B cell (primary cell): ENCODE results near the gene FBLN7. TPM values are rescaled to one million over a fixed set of nuclear protein-coding genes. Genes with fewer than 3 reads are reported as not detected.

Experiments
- ATAC-seq: fragments of 200-7000 bp; cut with Tn5 transposase; one replicate; pipeline ENCODE4 v1.10.0; 2021; ENCODE audit warnings: low read depth, mild to moderate bottlenecking, moderate number of reproducible peaks, moderate library complexity
- CTCF ChIA-PET: fragments of 350-600 bp; sonication (Branson Sonifier 250); formaldehyde crosslinking; loops from one replicate; lab custom pipeline; 2021; ENCODE audit warnings: antibody characterized with exemption, inconsistent platforms; lab: Charles Lee
- POLR2A ChIA-PET: fragments of 350-600 bp; sonication (Branson Sonifier 250); formaldehyde crosslinking; loops from one replicate; lab custom pipeline; 2021; ENCODE audit warnings: antibody characterized with exemption; lab: Charles Lee
- DNase-seq: peaks from one replicate; pipeline ENCODE4 v3.0.0; 2013
- H2AFZ ChIP-seq: 2 replicates; pipeline ENCODE4 v1.6.1; 2012; ENCODE audit warnings: mild to moderate bottlenecking, low read depth, low read length; ENCODE audit not compliant: insufficient read depth, poor library complexity, severe bottlenecking
- H3K27ac ChIP-seq, 2 donors: 1 replicate in 1 of 2; 2 replicates in 1 of 2; pipeline ENCODE4 v1.5.1; 2012 to 2013; ENCODE audit warnings: low read length in 2 of 2, mild to moderate bottlenecking in 2 of 2, moderate library complexity in 1 of 2
- H3K27me3 ChIP-seq, 4 experiments: fragments of 200-600 bp in 1 of 4; sonication (generic) in 1 of 4; replicated peaks in 1 of 4; 1 replicate in 2 of 4; 2 replicates in 2 of 4; pipeline versions ENCODE4 v1.6.1 to v1.7.0; 2013 to 2016; ENCODE audit warnings: low read length in 3 of 4, mild to moderate bottlenecking in 2 of 4, mixed read lengths in 1 of 4, moderate library complexity in 1 of 4; ENCODE audit not compliant: insufficient read depth in 4 of 4, control insufficient read depth in 3 of 4; ENCODE audit errors: control extremely low read depth in 1 of 4
- H3K36me3 ChIP-seq, 2 experiments: replicated peaks in 1 of 2; 1 replicate in 1 of 2; 2 replicates in 1 of 2; pipeline versions ENCODE4 v1.6.1 to v1.7.1; 2013; ENCODE audit warnings: low read length in 1 of 2; ENCODE audit not compliant: insufficient read depth in 2 of 2, control insufficient read depth in 1 of 2; ENCODE audit errors: control extremely low read depth in 1 of 2, extremely low read depth in 1 of 2
- H3K4me1 ChIP-seq, 2 donors: fragments of 200-600 bp in 1 of 2; sonication (generic) in 1 of 2; 1 replicate in 1 of 2; 2 replicates in 1 of 2; pipeline versions ENCODE4 v1.5.1 to v1.6.1; 2013 to 2017; ENCODE audit warnings: low read length in 2 of 2; ENCODE audit not compliant: control insufficient read depth in 2 of 2, insufficient read depth in 2 of 2
- H3K4me2 ChIP-seq: replicated peaks from 2 replicates; pipeline ENCODE3; 2012; ENCODE audit warnings: mild to moderate bottlenecking, low read depth, low read length; ENCODE audit not compliant: poor library complexity, severe bottlenecking
- H3K4me3 ChIP-seq, 5 experiments: fragments of 200-600 bp in 1 of 5; sonication (generic) in 1 of 5; 1 replicate in 3 of 5; 2 replicates in 2 of 5; pipeline versions ENCODE4 v1.5.1 to v1.7.0; 2011 to 2016; ENCODE audit warnings: low read length in 4 of 5, mild to moderate bottlenecking in 4 of 5, low read depth in 2 of 5, control low read depth in 1 of 5, moderate library complexity in 1 of 5; ENCODE audit not compliant: insufficient read depth in 1 of 5; ENCODE audit errors: control extremely low read depth in 1 of 5, extremely low read depth in 1 of 5
- H3K79me2 ChIP-seq: fragments of 200-600 bp; sonication (generic); one replicate; pipeline ENCODE4 v1.6.0; 2016; ENCODE audit warnings: low read length; ENCODE audit not compliant: control insufficient read depth, insufficient read depth
- H3K9ac ChIP-seq: fragments of 200-600 bp; sonication (generic); 2 replicates; pipeline ENCODE4 v1.6.1; 2017; ENCODE audit warnings: mild to moderate bottlenecking, low read length, moderate library complexity
- H3K9me3 ChIP-seq, 3 donors: one replicate each; pipeline versions ENCODE4 v1.6.1 to v1.7.1; 2013; ENCODE audit warnings: low read length in 2 of 3; ENCODE audit not compliant: control insufficient read depth in 2 of 3, insufficient read depth in 1 of 3; ENCODE audit errors: control extremely low read depth in 1 of 3
- H4K20me1 ChIP-seq: 2 replicates; pipeline ENCODE4 v1.6.0; 2012; ENCODE audit warnings: mild to moderate bottlenecking, low read length; ENCODE audit not compliant: insufficient read depth, control insufficient read depth, poor library complexity, severe bottlenecking
- H3K27ac Mint-ChIP-seq: one replicate; pipeline ENCODE4 v1.8.0; 2021; ENCODE audit warnings: mixed read lengths
- H3K27me3 Mint-ChIP-seq: one replicate; pipeline ENCODE4 v1.8.0; 2021; ENCODE audit warnings: mixed read lengths
- H3K4me1 Mint-ChIP-seq: one replicate; pipeline ENCODE4 v1.8.0; 2021; ENCODE audit warnings: mixed read lengths
- H3K4me3 Mint-ChIP-seq: one replicate; pipeline ENCODE4 v1.8.0; 2021; ENCODE audit warnings: mixed read lengths
- H3K9me3 Mint-ChIP-seq: one replicate; pipeline ENCODE4 v1.8.0; 2022; ENCODE audit warnings: mixed read lengths; ENCODE audit not compliant: insufficient read depth
- CTCF ChIP-seq: fragments of 200-600 bp; IDR thresholded peaks from one replicate; pipeline ENCODE4 v1.8.0; 2022; ENCODE audit warnings: antibody characterized with exemption, mild to moderate bottlenecking
- EZH2 ChIP-seq: IDR thresholded peaks from 2 replicates; pipeline ENCODE4 v1.6.1; 2012; ENCODE audit warnings: borderline replicate concordance, low read depth, mild to moderate bottlenecking, moderate library complexity, low read length; ENCODE audit not compliant: insufficient read depth, poor library complexity, severe bottlenecking
- WGBS: methylation state at CpG from one replicate; pipeline ENCODE4 v1.1.5; 2013; ENCODE audit warnings: missing lambda C conversion rate; ENCODE audit not compliant: insufficient coverage; 5-methylcytosine and 5-hydroxymethylcytosine counted together
- intact Hi-C: fragments of 100-400 bp; cut with micrococcal nuclease; formaldehyde crosslinking; loops from one replicate; pipeline ENCODE4 v1.10.0; 2022
- polyA plus RNA-seq: library from polyadenylated mRNA; depleted of rRNA; stranded (reverse); fragments of >200 nt; gene quantifications from 2 replicates; pipeline ENCODE4 v1.2.3, GENCODE V29; 2012
- total RNA-seq, 2 donors: library from RNA; stranded (reverse); fragments of 120-200 nt in 1 of 2; gene quantifications; 1 replicate in 1 of 2; 2 replicates in 1 of 2; pipeline versions ENCODE4 v1.2.3 to v1.2.4, GENCODE V29; 2013 to 2022

FBLN7 gene
- total and polyA plus RNA-seq, 2 donors (not counting 1 experiment from before 2014, with no cell fraction given), result 0.13 to 1.1 TPM

GRCh38 chr2:112150447-112150846, 12.3 kb downstream of the FBLN7 start:
- 92% methylated on average over 3 of the region's 5 CpGs for WGBS
- intact Hi-C loops, result no loop called here
- peaks cover 12% of the 10 kb centered on the region for H3K4me1 Mint-ChIP-seq
- no peak overlapping the region for H3K27ac Mint-ChIP-seq
- POLR2A ChIA-PET, result no interaction called here
- Histone ChIP-seq H3K4me2 (no peak overlapping the region), H3K9ac (no peak overlapping the region), H4K20me1 (no peaks in the 10 kb centered on the region), H3K9me3 (no peaks in the 10 kb centered on the region), H3K4me3 (no peak overlapping the region), H3K36me3 (no peaks in the 10 kb centered on the region), H3K27ac (no peak overlapping the region), H3K27me3 (no peaks in the 10 kb centered on the region), H2AFZ (no peak overlapping the region), H3K4me1 (peaks cover 6 to 9% of the 10 kb centered on the region in 2 donors), H3K79me2 (no peaks in the 10 kb centered on the region)
- no peaks in the 10 kb centered on the region for H3K9me3 Mint-ChIP-seq
- H3K4me3 Mint-ChIP-seq, result no peak overlapping the region
- ATAC-seq, result no peak
- H3K27me3 Mint-ChIP-seq, result no peaks in the 10 kb centered on the region
- DNase-seq, result no peak
- no peak for TF ChIP-seq EZH2
- no peak for TF ChIP-seq CTCF
- CTCF ChIA-PET, result no interaction called here

- ATAC-seq (no peak), DNase-seq (no peak)
- CTCF ChIA-PET, result no interaction called here
- no peaks in the 10 kb centered on the region for H3K27me3 Mint-ChIP-seq
- no peaks in the 10 kb centered on the region for H3K79me2 ChIP-seq
- H3K27me3 ChIP-seq, result no peaks in the 10 kb centered on the region
- no peaks in the 10 kb centered on the region for H3K9me3 Mint-ChIP-seq
- no peak overlapping the region for H3K27ac Mint-ChIP-seq
- 92% methylated on average over 11 of the region's 11 CpGs for WGBS
- peaks cover 16% of the 10 kb centered on the region for H3K4me1 Mint-ChIP-seq
- no peak overlapping the region for H3K4me2 ChIP-seq
- H3K9me3 ChIP-seq, result peaks cover 0 to 1% (median 0%) of the 10 kb centered on the region in 3 donors
- H3K4me3 ChIP-seq, result no peak overlapping the region
- H3K4me1 ChIP-seq, result peaks cover 10 to 13% of the 10 kb centered on the region in 2 donors
- H4K20me1 ChIP-seq, result no peaks in the 10 kb centered on the region
- no peaks in the 10 kb centered on the region for H3K36me3 ChIP-seq
- no peak overlapping the region for H3K9ac ChIP-seq
- no peak overlapping the region for H3K27ac ChIP-seq
- intact Hi-C loops, result no loop called here
- POLR2A ChIA-PET, result no interaction called here
- H2AFZ ChIP-seq, result no peak overlapping the region
- TF ChIP-seq EZH2 (no peak), CTCF (no peak)
- H3K4me3 Mint-ChIP-seq, result no peak overlapping the region
These were observed 12.7 kb downstream of the FBLN7 start for GRCh38 chr2:112150851-112151250.
